ENCODE data around the gene JOSD2. TPM values are rescaled to one million over a fixed set of nuclear protein-coding genes. Genes with fewer than 3 reads are reported as not detected.
A peak's percentile ranks its signal among the peaks of the same experiment; 100 is the strongest.

The JOSD2 gene
- total RNA-seq, 1 donor, result 22.9 TPM

DNA sequence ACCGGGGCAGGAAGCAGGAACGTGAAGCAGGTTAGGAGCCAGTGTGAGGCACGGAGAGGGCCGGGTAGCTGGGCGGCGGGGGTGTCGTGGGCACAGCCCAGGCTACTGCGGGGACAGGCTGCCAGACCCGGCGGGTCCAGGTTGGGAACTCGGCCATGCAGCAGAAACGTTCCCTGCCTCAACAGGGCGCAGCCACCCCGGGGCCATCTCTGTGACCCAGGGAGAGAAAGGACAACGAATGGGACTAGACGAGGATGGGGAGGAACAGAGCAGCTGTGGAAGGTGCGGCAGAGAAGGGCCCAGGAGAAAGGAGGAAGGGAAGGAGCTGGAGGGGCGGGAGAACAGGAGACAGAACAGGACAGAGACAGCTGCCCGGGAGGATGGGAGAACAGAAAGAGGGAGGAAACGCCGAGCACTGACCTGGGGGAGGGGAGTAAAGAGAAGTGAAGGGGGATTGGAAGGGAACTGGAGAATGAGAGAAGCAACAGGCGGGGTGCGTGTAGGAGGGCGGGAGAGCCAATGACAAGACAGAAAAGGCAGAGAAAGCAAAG is 21.5 kb downstream of the JOSD2 start:
- no peak for DNase-seq (ENCODE audit: low read depth)
- TF ChIP-seq, protein P1, sequence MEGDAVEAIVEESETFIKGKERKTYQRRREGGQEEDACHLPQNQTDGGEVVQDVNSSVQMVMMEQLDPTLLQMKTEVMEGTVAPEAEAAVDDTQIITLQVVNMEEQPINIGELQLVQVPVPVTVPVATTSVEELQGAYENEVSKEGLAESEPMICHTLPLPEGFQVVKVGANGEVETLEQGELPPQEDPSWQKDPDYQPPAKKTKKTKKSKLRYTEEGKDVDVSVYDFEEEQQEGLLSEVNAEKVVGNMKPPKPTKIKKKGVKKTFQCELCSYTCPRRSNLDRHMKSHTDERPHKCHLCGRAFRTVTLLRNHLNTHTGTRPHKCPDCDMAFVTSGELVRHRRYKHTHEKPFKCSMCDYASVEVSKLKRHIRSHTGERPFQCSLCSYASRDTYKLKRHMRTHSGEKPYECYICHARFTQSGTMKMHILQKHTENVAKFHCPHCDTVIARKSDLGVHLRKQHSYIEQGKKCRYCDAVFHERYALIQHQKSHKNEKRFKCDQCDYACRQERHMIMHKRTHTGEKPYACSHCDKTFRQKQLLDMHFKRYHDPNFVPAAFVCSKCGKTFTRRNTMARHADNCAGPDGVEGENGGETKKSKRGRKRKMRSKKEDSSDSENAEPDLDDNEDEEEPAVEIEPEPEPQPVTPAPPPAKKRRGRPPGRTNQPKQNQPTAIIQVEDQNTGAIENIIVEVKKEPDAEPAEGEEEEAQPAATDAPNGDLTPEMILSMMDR (IDR thresholded peaks at IDR 0.05; ENCODE audit: insufficient read depth, low read depth, low read length), result no peak
- no peak overlapping the region for H3K4me3 ChIP-seq (ENCODE audit: low read depth, low read length)

DNA sequence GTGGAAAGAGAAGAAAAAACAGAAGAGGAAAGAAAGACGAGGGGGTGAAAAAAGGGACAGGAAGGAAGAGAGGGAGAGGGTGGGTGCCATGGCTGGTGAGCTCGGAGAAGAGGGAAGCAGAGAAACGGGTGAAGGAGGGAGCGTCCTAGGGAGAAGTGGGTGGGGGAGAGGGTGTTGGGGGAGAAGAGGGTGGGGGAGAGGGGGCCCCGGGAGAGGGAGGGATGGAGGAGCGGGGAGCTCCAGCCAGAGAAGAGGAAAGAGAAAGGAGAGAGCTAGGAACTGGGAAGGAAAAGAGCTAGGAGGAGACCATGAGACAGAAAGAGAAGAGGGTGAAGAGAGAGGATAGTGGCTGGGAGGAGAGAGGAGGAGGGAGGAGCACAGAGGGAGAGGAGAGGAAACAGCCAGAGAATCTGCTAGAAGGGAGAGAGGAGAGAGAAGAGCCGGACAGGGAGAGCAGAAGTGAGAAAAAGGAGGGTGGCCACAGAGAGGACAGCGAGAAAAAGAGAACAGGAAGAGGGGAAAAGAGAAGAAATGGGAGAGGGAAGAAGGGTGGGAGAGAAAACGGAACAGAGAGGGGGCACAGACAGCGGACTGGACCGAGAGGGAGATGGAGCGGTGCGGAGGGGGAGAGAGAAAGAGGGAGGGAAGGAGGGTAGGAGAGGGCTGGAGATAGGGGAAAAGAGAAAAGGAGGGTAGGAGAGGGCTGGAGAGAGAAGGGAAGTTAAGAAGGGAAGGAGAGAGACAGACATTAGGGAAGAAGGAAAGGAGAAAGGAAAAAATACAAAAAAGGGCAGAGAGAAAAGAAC is 22.4 kb downstream of the JOSD2 start:
- TF ChIP-seq, protein P1 (IDR thresholded peaks at IDR 0.05; ENCODE audit: insufficient read depth, low read depth, low read length), result no peak
- H3K4me3 ChIP-seq (ENCODE audit: low read depth, low read length), result no peak overlapping the region

DNA sequence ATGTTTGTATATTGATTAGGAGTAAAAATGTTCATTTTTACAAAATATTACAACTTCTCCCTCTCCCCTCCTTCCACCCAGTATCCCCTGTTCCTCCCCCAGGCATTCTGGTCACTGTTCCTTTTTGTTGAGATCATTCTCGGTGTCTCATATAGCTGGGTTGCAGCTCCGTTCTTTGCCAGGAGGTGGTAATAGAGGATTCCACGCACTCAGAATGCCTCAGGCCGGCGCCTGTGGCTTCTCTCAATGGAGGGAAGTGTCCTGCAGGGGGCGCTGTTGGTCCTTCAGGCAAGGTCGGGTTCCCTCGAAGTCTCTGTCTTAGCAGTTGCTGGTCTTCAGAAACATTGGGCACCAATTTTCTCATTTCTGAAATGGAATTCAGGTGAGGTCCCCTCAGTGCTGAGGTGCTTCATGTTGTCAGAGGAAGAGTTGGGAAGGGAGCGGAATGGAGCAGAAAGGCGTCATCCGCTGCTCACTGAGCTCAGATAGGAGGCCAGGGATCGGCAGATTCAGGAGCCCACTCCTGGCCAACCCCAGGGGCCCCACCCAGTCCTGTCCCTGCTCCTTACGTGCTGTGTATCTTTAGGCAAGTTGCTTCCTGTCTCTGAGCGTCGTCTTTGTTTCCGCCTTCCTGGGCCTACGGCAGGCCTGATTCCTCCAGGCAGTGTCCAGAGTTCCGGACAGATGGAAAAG is 24.0 kb downstream of the JOSD2 start:
- H3K4me3 ChIP-seq (ENCODE audit: low read depth, low read length), result no peak overlapping the region
- TF ChIP-seq, protein P1 (IDR thresholded peaks at IDR 0.05; ENCODE audit: insufficient read depth, low read depth, low read length), result peak; percentile 36
- DNase-seq (ENCODE audit: low read depth), result peak; percentile 16

More for the DNA sequence above, 22.4 kb downstream of the JOSD2 start:
- no peak for DNase-seq (ENCODE audit: low read depth)

DNA sequence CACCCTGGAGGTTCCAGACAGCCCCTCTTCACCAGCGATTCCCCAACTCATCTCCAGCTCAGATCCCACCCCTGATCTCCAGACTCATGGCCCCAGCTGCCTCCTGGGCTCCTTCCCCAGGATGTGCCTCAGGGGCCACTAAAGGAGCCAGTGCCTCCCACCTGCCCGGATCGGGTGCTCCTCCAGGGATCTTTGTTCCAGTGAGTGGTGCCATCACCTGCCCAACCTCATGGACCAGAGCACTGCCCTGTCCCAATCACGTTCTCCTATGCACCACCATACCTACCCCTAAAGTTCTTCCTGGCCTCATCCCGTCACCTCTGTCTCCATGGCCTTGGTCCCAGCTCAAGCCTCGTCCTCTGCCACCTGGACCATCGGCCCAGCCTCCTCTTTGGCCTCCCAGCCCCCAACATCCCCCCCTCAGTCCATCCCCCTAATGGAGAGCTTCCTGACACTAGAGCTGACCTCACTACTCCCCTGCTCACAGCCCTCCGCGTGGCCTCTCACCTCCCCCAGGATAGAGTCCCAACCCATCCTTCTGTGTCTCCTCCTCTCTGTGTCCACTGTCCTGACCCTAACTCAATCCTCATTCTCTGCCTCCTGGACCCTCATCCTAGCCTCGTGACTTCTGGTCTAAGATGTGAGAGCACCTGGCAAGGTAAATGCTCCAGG is 25.6 kb downstream of the JOSD2 start:
- no peak for DNase-seq (ENCODE audit: low read depth)
- no peak overlapping the region for H3K4me3 ChIP-seq (ENCODE audit: low read depth, low read length)
- TF ChIP-seq, protein P1 (IDR thresholded peaks at IDR 0.05; ENCODE audit: insufficient read depth, low read depth, low read length), result no peak

DNA sequence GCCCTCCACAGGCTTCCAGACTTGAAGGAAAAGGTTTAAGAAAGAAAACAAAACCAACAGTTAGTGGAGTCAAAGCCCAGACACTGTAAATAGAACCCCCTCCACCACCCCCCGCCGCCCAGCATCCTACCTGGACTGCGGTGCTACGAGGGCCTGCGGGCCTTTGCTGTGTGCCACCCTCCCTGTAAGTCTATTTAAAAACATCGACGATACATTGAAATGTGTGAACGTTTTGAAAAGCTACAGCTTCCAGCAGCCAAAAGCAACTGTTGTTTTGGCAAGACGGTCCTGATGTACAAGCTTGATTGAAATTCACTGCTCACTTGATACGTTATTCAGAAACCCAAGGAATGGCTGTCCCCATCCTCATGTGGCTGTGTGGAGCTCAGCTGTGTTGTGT is 28.1 kb downstream of the JOSD2 start:
- TF ChIP-seq, protein P1 (IDR thresholded peaks at IDR 0.05; ENCODE audit: insufficient read depth, low read depth, low read length), result no peak
- no peak for DNase-seq (ENCODE audit: low read depth)
- H3K4me3 ChIP-seq (ENCODE audit: low read depth, low read length), result no peak overlapping the region

DNA sequence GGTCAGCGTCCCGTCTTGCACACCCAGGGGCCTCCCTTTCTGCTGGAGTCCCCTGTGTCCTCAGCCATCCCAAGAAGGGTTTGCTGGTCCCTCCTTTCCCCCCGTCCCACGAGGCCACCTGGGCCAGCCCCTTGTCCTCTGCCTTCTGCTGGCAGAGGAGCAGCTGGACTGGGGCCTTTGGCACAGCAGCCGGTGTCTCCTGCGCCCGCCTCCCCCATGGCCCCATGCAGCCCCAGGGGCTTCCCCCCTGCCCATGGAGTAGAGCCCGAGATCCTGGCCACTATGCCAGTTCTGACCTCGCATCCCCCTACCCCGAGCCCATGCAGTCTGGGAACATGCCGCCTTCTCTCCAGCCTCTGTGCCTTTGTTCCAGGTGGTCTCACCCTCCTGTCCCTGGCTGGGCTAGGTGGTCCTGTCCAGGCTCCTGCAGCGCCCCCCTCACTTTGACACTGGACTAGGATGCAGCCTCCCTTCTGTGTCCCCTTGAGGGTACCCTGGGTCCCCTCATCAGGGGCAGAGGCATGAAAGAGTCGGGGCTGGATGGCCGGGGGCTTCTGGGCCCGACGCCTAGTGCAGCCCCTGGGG is 28.6 kb downstream of the JOSD2 start:
- no peak for DNase-seq (ENCODE audit: low read depth)
- TF ChIP-seq, protein P1 (IDR thresholded peaks at IDR 0.05; ENCODE audit: insufficient read depth, low read depth, low read length), result no peak
- H3K4me3 ChIP-seq (ENCODE audit: low read depth, low read length), result no peak overlapping the region
